Gastroesophageal sphincter (tissue), 4 donors: ENCODE data around the gene SRGAP2C. TPM values are rescaled to one million over a fixed set of nuclear protein-coding genes. Genes with fewer than 3 reads are reported as not detected.
"Not testable (repeated sequence)": the region's sequence is repeated elsewhere in the genome, so short reads cannot be mapped to it uniquely, and the experiment has no call there.

Source experiments
- ATAC-seq: fragments of 150-250 bp; one replicate; pipeline ENCODE4 v1.9.1; 2016; ENCODE audit warnings: mild to moderate bottlenecking, moderate library complexity
- H3K27ac ChIP-seq, 4 donors: fragments of 200-600 bp; sonication (generic) in 3 of 4; 1 replicate in 3 of 4; 2 replicates in 1 of 4; pipeline ENCODE4 v1.5.1; 2016 to 2019
- H3K27me3 ChIP-seq: fragments of 200-600 bp; sonication (generic); one replicate; pipeline ENCODE4 v1.5.1; 2019
- H3K36me3 ChIP-seq, 2 donors: fragments of 200-600 bp; sonication (generic); one replicate each; pipeline ENCODE4 v1.5.1; 2019; ENCODE audit warnings: control low read depth in 1 of 2
- H3K4me1 ChIP-seq, 3 donors: fragments of 200-600 bp; sonication (generic); 1 replicate in 2 of 3; 2 replicates in 1 of 3; pipeline ENCODE4 v1.5.1; 2016 to 2019; ENCODE audit warnings: control low read depth in 2 of 3
- H3K4me3 ChIP-seq, 2 donors: fragments of 200-600 bp; sonication (generic); one replicate each; pipeline ENCODE4 v1.5.1; 2019; ENCODE audit warnings: mild to moderate bottlenecking in 1 of 2, moderate library complexity in 1 of 2
- H3K9me3 ChIP-seq, 3 donors: fragments of 200-600 bp; sonication (generic); one replicate each; pipeline ENCODE4 v1.5.1; 2017 to 2019; ENCODE audit warnings: control low read depth in 2 of 3
- WGBS, 2 donors: methylation state at CpG; one replicate each; pipeline ENCODE4 v1.1.5; 2018; ENCODE audit warnings: low coverage in 1 of 2; 5-methylcytosine and 5-hydroxymethylcytosine counted together
- total RNA-seq, 4 donors: library from RNA; depleted of rRNA; stranded (reverse); fragments of >200 nt; gene quantifications; one replicate each; pipeline ENCODE4 v1.1.0, GENCODE V29; 2016

The SRGAP2C gene
- total RNA-seq, 4 donors from 2014 or later = 18.8 to 41.1 (median 30.8) TPM

DNA sequence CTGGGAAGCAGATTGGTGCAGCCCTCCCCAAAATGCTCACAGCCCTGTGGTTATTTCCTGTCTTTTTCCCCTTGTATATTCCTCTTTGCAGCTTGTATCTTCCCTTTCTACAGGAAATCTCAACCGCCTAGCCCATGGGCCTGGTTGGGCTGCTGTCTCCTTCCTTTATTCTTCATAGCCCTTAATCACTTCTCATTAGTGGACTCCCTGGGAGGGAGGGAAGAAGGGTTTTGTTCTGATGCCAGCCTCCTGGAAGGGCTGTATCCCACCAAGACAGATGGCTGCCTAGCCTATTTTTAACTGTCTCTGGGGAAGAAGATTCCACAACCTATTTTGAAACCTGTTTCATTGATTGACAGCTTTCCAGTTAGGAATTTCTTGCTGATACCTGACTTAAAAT, 31.9 kb downstream of the SRGAP2C start:
- H3K4me3 ChIP-seq, H3K27me3 ChIP-seq, H3K9me3 ChIP-seq, ATAC-seq, H3K36me3 ChIP-seq, H3K4me1 ChIP-seq, H3K27ac ChIP-seq: not testable (repeated sequence)
- WGBS, 2 donors = no CpG with 5 or more reads among the region's 1 CpG

GRCh38 chr1:121221770-121222169, 37.0 kb downstream of the SRGAP2C start:
- H3K27me3 ChIP-seq, H3K9me3 ChIP-seq, H3K27ac ChIP-seq, H3K36me3 ChIP-seq, ATAC-seq, H3K4me1 ChIP-seq, H3K4me3 ChIP-seq: not testable (repeated sequence)
- 100% methylated on average over 1 of the region's 1 CpG; no CpG with 5 or more reads in 1 of the 2 donors for WGBS, 2 donors

DNA sequence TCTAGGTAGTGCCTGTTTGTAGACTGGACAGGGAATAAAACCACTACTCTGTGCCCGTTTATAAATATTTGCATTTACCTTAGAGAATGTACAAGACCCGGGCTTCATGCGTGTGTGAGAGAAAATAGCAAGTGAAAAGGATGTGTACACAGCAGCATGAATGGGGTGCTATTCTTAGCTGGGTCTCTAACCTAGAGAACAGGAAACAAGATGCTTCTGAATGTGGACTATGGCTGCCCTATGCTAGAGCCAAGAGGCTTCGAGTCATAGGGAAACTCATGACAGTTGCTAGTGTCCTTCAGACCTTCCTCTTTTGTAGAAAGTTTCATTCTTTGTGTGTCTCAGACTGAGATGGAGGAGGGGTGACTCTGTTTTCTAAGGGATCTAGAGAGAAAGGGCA, 39.9 kb downstream of the SRGAP2C start:
- not testable (repeated sequence) for H3K9me3 ChIP-seq, H3K36me3 ChIP-seq, H3K4me3 ChIP-seq, H3K27ac ChIP-seq, H3K27me3 ChIP-seq, H3K4me1 ChIP-seq
- no CpG with 5 or more reads among the region's 4 CpGs for WGBS, 2 donors
- peak; percentile 65 for ATAC-seq

DNA sequence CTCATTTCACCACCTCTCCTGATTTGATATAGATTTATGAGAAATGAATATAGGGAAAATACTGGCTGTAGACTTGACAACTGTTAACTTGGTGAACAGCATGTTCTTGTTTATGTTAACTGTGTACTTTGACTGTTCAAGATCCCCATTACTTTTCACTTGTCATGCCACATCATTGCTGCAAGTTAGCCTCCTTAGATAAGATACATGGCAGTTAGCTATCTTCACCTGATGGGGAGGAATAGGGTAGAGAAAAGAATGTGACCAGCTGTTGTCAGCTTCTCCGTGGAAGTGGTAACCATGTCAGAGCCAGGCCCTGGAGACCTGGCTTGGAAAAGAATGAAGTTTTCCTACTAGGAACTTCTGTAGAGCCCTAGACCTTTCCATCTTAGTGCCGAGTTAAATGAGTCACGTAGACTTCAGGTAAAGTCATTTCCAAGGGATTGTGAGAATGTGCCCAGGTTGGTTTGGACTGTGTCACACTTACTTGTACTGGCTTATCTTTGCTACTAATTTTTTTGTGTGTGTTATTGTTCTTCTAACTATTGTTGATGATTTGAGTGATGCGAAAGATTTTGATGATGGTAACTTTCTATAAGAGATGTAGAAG, 41.6 kb downstream of the SRGAP2C start:
- not testable (repeated sequence) for H3K27me3 ChIP-seq, H3K4me3 ChIP-seq, H3K36me3 ChIP-seq, H3K27ac ChIP-seq, H3K4me1 ChIP-seq, H3K9me3 ChIP-seq, ATAC-seq
- 79% methylated on average over 2 of the region's 4 CpGs; no CpG with 5 or more reads in 1 of the 2 donors for WGBS, 2 donors

GRCh38 chr1:121226925-121227324, 42.1 kb downstream of the SRGAP2C start:
- H3K9me3 ChIP-seq, H3K36me3 ChIP-seq, H3K4me1 ChIP-seq, H3K27me3 ChIP-seq, ATAC-seq, H3K27ac ChIP-seq, H3K4me3 ChIP-seq: not testable (repeated sequence)
- no CpG with 5 or more reads among the region's 2 CpGs for WGBS, 2 donors

- not testable (repeated sequence) for H3K27me3 ChIP-seq, H3K4me3 ChIP-seq, H3K4me1 ChIP-seq, H3K9me3 ChIP-seq, H3K27ac ChIP-seq, H3K36me3 ChIP-seq, ATAC-seq
- WGBS, 2 donors = no CpG with 5 or more reads among the region's 9 CpGs
Measured at GRCh38 chr1:121227544-121228330, 43.0 kb downstream of the SRGAP2C start.

- H3K36me3 ChIP-seq, H3K4me1 ChIP-seq, ATAC-seq, H3K9me3 ChIP-seq, H3K27ac ChIP-seq, H3K4me3 ChIP-seq, H3K27me3 ChIP-seq: not testable (repeated sequence)
- WGBS, 2 donors = 50% methylated on average over 1 of the region's 4 CpGs; no CpG with 5 or more reads in 1 of the 2 donors
Measured at GRCh38 chr1:121230636-121231035, 45.9 kb downstream of the SRGAP2C start.

DNA sequence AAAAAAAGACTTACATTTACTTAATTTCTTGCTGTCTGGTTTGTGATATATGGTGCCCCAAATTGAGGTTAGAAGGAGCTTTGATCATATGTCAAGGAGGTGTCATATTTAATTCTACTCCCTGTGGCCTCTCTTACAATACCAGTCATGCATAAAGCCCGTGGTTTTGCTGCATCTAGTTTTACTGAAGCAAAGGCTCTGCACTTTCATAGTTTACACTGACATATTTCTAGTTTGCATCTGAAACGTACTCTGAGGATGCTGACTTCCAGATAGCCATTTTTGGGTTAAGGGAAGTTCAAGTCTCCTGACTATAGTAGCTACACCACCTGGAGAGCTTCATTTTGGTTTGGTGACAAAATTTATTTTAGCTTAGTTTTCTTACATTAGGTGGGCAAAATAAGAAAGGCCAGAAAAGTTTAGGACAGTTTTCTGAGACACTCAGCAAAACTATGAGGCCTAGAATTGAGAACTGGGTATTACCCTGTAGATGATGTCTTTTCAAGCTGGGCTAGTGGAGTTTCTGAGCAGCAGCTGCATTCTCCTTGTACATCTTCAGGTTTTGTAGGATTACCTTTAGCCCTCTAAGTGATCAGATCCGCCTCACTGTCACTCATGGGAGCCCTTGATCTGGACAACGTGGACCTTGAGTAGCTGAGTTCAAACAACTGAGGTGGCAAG, 47.8 kb downstream of the SRGAP2C start:
- not testable (repeated sequence) for H3K4me1 ChIP-seq, H3K4me3 ChIP-seq, H3K9me3 ChIP-seq, ATAC-seq, H3K36me3 ChIP-seq, H3K27me3 ChIP-seq, H3K27ac ChIP-seq
- no CpG with 5 or more reads among the region's 4 CpGs for WGBS, 2 donors

DNA sequence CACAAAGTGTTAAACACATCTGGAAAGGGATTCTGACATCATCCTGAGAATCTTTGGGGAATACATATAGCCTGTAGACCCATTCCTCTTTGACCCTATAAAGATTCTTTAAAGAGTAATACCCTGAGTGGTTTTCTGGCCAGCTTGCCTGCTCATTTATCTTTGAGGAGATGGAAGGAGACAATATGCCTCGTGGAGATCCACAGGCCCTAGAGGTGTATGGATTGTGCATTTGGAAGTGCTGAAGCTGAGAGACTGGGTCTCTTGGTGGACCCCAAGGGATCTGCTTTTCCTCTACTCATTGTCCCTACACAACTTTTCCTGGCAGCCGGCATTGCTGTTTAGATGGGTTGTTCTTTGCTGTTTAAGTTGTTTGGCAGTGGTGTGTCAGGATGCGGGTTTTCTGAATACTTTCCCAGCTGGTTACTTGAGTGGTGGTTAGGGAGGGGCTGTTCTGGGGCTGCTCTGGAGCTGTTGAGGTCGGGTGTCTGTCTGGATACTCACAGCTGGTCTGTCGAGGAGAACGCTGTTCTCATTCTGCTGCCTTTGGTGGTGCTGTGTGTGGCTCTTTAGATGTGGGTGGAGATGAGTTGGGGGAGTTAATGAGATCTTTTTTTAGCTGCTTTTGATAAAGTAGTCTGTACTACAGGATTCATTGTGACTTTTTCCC, 49.5 kb downstream of the SRGAP2C start:
- not testable (repeated sequence) for H3K4me3 ChIP-seq, H3K27me3 ChIP-seq, H3K36me3 ChIP-seq, H3K9me3 ChIP-seq, ATAC-seq, H3K4me1 ChIP-seq, H3K27ac ChIP-seq
- no CpG with 5 or more reads among the region's 6 CpGs for WGBS, 2 donors

GRCh38 chr1:121238384-121238783, 53.6 kb downstream of the SRGAP2C start:
- WGBS, 2 donors = 100% methylated on average over 1 of the region's 1 CpG; no CpG with 5 or more reads in 1 of the 2 donors
- H3K9me3 ChIP-seq = not testable (repeated sequence)

GRCh38 chr1:121243913-121244312, 59.1 kb downstream of the SRGAP2C start:
- H3K27ac ChIP-seq, H3K36me3 ChIP-seq, H3K9me3 ChIP-seq, H3K27me3 ChIP-seq, ATAC-seq, H3K4me1 ChIP-seq, H3K4me3 ChIP-seq: not testable (repeated sequence)
- whole genome bisulfite sequencing, 2 donors = no CpG with 5 or more reads among the region's 1 CpG

More at GRCh38 chr1:121238384-121238783, 53.6 kb downstream of the SRGAP2C start:
- H3K4me3 ChIP-seq, H3K4me1 ChIP-seq, H3K27ac ChIP-seq, ATAC-seq, H3K27me3 ChIP-seq, H3K36me3 ChIP-seq: not testable (repeated sequence)

DNA sequence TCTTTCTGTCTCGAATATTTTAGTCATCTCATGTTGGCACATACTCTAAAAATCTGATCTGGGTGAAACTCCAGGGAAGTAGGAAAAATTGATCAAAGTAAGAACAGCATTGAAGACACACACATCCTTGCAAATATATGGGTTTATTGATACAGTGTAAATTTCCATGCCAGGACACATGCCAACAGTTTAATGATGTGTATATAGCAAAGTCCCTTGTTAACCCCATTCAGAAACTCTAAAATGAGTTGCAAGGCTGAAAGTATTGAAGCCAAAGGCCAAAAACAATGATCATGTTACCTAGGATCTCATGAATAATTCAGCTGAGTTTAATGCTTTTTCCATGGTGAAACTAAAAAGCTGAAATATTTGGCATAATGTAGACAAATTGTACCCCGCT, 61.6 kb downstream of the SRGAP2C start:
- not testable (repeated sequence) for H3K9me3 ChIP-seq, H3K4me1 ChIP-seq, H3K27ac ChIP-seq, H3K36me3 ChIP-seq, ATAC-seq, H3K4me3 ChIP-seq, H3K27me3 ChIP-seq
- WGBS, 2 donors = no CpG with 5 or more reads among the region's 2 CpGs

- H3K27ac ChIP-seq, H3K4me1 ChIP-seq, ATAC-seq, H3K27me3 ChIP-seq, H3K9me3 ChIP-seq, H3K4me3 ChIP-seq, H3K36me3 ChIP-seq: not testable (repeated sequence)
- WGBS, 2 donors = no CpG with 5 or more reads among the region's 4 CpGs
Measured at GRCh38 chr1:121252656-121253055, 67.9 kb downstream of the SRGAP2C start.
